SK-N-SH (cell line): ENCODE measurements around the gene SDHA.

ENCODE experiments used
- ELF1 ChIP-seq: IDR thresholded peaks from 2 replicates; pipeline ENCODE4 v1.4.0; 2012
- EP300 ChIP-seq, 2 experiments: IDR thresholded peaks; 2 replicates each; pipeline versions ENCODE4 v1.4.0 to v1.6.1; 2012; ENCODE audit warnings: borderline replicate concordance in 1 of 2, low read depth in 1 of 2, low read length in 1 of 2
- NFIC ChIP-seq: IDR thresholded peaks from 2 replicates; pipeline ENCODE4 v1.4.0; 2012; ENCODE audit warnings: borderline replicate concordance
- TAF1 ChIP-seq: IDR thresholded peaks from 2 replicates; pipeline ENCODE4 v1.6.1; 2012; ENCODE audit warnings: low read depth, mild to moderate bottlenecking, low read length, moderate library complexity, borderline replicate concordance
- TF ChIP-seq, protein P1 (sequence below): fragments of 200-600 bp; sonication (generic); IDR thresholded peaks from 2 replicates; pipeline ENCODE4 v1.6.1; 2017; ENCODE audit warnings: antibody characterized with exemption, mild to moderate bottlenecking, moderate library complexity
- TF ChIP-seq, protein P2 (sequence below): IDR thresholded peaks from 2 replicates; pipeline ENCODE4; 2012

DNA sequence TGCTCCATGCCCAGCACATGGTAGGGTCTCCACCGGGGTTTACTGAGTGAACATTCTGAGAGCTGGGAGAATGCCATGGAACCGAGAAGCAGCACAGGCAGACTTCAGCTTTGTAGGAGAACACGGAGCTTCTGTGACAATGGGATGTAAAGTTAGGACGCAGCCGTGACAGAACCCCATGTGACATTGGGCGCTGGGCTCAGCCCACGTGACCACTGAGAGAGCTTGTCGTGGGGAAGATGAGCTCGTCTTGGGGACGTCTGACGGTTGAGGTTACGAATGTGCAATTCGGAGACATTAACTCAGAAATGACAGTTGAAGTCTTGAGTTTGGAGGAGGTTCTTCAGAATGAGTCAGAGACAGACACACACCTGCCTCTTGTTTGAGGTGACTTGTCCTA, 13.5 kb downstream of the SDHA start:
- TF ChIP-seq, protein P1, sequence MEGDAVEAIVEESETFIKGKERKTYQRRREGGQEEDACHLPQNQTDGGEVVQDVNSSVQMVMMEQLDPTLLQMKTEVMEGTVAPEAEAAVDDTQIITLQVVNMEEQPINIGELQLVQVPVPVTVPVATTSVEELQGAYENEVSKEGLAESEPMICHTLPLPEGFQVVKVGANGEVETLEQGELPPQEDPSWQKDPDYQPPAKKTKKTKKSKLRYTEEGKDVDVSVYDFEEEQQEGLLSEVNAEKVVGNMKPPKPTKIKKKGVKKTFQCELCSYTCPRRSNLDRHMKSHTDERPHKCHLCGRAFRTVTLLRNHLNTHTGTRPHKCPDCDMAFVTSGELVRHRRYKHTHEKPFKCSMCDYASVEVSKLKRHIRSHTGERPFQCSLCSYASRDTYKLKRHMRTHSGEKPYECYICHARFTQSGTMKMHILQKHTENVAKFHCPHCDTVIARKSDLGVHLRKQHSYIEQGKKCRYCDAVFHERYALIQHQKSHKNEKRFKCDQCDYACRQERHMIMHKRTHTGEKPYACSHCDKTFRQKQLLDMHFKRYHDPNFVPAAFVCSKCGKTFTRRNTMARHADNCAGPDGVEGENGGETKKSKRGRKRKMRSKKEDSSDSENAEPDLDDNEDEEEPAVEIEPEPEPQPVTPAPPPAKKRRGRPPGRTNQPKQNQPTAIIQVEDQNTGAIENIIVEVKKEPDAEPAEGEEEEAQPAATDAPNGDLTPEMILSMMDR: no peak
- TF ChIP-seq, protein P2, sequence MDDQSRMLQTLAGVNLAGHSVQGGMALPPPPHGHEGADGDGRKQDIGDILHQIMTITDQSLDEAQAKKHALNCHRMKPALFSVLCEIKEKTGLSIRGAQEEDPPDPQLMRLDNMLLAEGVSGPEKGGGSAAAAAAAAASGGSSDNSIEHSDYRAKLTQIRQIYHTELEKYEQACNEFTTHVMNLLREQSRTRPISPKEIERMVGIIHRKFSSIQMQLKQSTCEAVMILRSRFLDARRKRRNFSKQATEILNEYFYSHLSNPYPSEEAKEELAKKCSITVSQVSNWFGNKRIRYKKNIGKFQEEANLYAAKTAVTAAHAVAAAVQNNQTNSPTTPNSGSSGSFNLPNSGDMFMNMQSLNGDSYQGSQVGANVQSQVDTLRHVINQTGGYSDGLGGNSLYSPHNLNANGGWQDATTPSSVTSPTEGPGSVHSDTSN: no peak
- TF ChIP-seq ELF1 (no peak), NFIC (no peak), TAF1 (no peak), EP300 (IDR thresholded peaks at IDR 0.05; ENCODE audit: borderline replicate concordance in 1 of 2, low read depth in 1 of 2, low read length in 1 of 2) (no peak)
